Activated gamma-delta T cell treated with Interleukin-2 at 50 U/mL for 16 hours (primary cell): ENCODE data around the gene ARHGEF28.

Experiments used
- DNase-seq: peaks from one replicate; pipeline ENCODE4 v3.0.0-alpha.2; 2020

Gene ARHGEF28

DNA sequence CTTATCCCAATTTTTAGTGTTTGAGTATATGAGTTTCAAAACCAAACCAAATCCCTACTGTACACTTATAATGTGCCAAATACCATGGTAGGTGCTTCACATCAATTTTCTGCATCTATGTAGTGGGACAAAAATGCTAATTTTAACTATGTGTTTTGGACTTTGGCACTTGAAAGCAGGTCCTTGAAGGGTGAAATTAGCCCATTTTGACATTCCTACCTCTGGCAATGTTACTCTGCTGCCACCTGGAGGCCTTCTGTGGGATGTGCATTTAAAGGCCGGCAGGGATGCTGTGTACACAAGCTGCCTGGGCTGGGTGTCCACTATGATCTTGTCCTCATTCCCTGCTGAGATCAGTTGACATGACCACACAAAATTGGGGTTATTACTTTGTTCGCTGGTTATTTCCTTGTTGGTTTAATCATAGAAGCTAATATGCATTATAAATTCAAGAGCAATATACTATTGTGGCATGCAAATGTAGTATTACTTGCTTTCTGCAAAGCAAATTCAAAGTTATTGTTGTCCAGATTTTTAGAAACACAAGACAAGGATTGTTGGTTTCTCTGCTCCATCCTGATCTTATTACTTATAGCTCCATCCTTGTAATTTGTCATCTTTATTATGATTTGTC lies 166.8 kb downstream of the ARHGEF28 start:
- peak; percentile 57 for DNase-seq

DNA sequence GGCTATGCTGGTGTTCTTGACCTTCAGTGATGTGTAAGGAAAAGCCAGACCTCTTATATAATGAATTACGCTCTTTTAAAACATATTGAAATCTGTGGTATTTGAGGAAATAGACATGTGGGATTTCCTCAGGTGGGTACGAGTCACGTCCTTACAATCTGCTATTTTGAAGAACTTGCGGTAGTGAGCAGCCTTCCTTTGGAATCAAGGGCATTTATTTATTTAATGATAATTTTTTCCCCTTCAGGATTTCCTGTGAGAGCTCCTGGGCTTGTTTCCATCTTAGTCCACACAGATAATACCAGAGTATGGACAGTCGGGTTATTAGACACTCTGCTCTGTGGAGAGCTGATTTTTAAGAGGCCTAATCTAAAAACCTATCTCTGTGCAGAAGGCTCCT lies 167.9 kb downstream of the ARHGEF28 start:
- DNase-seq = no peak

DNA sequence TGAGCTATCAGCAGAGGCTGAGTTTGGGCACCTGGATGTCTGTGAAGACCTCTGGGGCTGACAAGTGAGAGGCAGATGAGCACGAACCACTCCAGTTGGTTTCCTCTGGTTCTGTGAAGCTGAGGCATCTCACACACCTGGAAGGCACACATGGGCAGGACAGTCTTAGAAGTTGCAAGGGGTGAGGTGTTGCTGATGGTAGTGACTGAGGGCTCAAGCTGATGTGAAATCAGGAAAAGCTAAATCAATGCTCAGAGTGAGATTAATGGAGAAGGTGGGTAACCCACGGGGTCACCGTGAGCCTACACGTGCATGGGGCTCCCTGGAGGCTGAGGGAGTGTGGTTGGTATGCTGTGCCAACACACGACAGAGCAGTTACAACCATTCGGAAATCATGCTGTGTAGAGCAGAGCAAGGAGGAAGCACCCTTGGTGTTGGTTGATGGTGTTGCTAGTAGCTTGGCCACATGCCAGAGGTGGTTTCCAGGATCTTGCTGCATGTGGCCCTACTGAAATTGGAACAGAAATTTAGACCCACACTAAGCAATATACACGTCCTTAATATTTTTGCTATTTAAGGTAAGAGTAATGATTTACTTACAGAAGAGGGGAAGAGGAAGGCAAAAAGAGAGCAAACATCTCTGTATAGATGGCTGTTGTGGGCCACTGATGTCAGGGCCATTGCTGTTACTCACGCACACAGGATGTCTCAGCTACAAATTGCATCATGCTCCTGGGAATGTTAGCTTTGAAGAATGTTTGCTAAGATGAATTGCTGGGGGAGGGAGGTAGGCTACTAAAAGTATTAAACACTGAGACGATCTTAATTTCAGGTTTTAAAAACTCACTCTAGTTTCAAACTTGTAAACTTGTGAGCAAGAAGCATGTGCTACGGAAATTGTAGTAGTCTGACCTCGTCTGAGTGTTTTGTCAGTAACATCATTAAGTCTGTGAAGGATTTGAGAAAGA lies 170.5 kb downstream of the ARHGEF28 start:
- DNase-seq = no peak

DNA sequence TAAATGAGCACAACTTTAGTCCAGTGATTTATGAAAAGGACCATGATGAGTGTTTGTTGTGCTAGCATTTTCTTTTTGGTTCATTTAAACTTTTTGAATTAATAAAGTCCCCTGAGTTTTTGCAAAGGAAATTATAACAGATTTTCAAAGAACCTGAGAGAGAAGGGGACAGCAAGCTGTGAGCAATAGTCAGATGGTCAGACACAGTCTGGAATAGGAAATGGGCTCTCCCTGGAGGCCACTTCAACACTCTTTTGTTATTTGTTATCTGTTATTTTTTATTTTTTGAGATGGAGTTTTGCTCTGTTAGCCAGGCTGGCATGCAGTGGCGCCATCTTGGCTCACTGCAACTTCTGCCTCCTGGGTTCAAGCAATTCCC lies 171.1 kb downstream of the ARHGEF28 start:
- no peak for DNase-seq

DNA sequence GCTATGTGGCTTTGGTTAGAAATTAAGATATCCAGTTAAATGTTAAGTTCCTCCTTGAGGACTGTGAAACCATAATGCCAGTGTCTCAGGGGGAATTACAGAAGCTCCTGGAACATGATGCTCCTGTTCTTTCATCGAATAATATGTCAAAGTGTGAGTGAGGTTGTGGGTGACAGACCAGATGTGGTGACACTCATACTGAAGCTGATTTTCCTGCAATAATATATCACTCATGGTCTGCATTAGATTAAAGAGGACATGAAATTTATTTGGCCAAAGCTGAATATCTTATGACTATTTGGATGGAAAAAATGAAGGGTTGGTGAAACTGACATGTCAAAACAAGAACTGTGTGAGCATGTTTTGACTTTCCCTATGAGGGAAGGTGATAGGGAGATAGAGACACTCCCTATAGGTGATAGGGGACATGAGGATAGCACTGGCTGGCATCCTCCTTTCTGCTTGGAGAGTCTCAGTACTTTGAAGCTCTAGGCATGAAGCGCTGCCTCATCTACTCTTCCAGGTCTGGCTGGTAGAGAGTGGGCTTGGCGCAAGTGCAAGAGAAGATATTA lies 173.5 kb downstream of the ARHGEF28 start:
- DNase-seq = no peak

DNA sequence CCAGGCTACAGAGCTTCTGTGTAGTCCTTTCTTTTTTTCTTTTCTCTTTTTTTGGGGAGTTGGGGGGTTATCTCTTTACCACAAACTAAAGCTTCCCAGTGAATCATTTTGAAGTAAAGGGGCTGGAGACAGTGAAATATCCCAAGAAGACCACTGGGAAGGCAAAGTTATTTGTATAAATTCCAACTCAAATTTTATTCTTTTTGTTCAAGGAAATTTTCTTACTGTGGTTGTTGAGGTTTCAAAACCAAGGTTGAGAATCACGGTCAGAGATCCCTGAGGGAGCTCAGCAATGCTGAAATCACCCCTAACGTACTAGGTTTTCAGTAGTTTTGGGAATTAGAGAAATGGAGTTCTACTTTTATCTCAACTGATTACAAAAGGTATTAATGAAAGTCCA lies 175.7 kb downstream of the ARHGEF28 start:
- no peak for DNase-seq

DNA sequence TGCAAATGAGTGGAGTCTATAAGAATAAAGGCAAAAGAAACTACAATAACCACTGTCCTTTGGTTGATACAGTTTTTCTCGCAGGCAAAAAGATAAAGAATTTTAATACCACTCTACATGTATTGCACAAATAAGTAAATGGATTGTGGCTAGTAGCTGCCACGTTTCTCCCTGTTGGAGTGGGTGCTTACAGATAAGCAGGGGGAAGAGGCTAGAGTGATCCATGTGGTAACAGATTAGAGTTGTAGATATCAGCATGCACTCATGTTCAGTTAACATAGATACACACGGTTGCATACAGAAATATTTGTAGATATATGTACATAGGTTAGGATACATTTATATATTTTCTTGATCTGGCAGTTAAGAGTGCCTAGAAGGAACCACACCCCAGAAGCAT lies 179.5 kb downstream of the ARHGEF28 start:
- DNase-seq = no peak

DNA sequence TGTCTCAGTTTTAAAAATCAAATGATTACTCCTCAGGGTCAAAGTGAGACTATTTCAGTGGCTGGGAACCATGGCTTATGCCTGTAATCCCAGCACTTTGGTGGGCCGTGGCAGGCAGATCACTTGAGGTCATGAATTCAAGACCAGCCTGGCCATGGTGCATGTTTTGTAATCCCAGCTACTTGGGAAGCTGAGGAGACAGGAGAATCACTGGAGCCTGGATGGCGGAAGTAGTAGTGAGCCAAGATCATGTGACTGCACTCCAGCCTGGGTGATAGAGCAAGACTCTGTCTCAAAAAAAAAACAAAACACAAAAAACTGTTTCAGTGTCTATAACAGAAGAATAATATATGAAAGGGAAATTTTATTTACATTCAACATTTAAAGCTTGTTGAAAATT lies 182.9 kb downstream of the ARHGEF28 start:
- DNase-seq = no peak

DNA sequence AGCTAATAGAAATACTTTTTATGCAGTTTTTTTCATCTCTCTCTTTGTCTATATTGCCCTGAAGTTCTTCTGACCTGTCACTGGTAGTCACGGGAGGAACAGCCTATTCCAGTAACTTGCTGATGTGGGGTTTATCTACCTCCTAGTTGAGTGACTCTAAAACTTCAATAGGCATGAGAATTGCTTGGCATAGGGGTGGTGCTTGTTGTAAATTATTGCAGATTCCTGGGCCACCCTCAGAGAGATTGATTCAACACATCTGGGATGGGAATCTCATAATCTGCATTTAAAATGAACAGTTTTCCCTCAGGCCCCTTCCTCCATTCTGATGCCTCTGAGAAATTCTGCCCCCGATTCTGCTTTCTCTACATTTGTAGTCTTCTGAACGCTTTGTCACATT lies 184.4 kb downstream of the ARHGEF28 start:
- DNase-seq = no peak

DNA sequence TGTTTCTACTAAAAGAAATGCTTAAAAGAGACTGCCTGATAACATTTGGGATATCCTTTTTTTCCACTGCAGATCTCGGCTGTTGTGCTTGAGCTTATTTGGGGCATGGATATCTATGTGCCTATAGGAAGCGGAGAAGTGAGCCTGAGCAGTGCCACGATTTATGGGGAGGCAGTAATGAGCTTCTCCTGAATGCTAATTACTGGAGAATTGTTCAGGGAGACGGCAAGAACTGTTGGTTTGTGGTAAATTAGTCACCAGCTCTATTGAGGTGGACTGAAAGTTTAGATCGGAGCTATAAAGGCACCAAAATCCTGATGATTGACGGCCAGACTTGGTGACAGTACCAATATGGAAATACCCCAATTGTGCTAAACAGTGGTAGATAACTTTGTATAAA lies 186.5 kb downstream of the ARHGEF28 start:
- no peak for DNase-seq

DNA sequence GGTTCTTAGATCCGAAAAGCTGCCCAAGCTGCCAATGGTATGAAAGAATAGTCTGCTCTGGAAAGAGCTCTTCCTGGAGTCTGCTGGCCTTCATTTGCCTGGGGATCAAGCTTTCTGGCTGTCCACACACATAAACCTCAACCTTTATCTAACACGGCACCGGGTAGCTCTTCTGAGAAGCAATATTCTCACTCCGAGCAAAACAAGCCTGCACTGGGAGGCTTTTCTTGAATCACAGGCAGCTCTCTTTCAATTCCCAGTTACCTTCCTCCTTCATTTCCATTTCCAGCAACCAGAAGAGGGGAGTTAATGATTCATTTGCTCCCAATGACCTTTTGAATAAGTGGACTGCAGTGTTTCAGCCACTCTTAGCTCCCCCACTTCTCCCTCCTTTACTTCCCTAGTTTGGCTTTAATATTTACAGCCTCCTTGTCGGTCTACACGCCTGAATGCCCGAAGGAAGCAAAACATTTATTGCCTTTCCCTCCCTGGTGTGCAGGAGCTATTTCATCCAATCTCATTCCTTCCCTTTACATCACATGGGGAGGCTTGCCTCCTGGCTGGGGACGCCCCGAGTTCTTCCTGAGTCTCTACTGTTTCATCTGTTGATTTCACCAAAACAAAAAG lies 187.1 kb downstream of the ARHGEF28 start:
- DNase-seq = no peak

DNA sequence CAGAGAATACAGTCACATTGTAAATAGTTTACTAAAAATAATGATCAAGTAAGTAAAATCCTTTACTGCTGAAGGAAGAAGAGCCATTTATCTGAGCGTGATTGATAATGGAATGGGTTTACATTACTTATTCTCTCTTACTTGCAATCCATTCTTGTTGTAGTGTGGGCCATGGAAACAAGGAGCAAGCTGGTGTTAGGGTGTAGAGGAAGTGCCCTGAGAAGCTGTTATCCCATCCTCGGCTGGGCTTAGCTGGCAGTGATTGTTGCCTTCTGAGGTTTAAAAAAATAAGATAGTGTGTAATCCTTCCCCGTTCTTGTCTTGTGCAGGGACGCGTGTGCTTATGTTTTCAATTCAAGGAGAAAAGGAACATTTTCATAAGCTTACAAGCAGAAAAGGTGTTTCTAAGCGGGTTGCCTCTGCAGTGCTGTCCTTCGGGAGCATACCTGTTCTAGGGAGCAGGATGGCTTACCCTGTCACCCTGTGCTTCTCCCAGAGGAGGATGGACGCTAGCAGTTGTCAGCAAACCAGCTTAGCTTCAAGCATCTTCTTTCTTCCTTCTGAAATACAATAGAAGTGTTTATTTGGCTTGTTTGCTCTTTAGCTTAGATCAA lies 188.3 kb downstream of the ARHGEF28 start:
- no peak for DNase-seq

DNA sequence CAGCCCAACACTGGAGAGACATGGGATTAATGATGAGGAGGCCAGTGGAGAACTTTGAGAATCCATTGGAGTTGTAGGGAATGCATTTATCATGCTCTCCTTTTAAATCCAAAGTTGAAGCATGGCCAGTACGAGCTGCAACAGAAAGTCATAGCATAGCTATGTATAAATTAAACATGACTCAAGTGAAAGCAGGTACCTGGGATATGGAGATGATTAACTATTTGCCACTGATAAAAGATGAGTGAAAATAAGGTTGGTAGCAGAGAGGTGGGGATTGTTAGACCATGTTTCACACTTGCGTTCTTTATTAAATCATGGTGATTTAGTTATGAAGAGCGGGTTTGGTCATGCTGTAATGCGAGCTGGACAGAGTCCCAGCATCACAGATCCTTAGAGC lies 189.6 kb downstream of the ARHGEF28 start:
- DNase-seq = no peak

DNA sequence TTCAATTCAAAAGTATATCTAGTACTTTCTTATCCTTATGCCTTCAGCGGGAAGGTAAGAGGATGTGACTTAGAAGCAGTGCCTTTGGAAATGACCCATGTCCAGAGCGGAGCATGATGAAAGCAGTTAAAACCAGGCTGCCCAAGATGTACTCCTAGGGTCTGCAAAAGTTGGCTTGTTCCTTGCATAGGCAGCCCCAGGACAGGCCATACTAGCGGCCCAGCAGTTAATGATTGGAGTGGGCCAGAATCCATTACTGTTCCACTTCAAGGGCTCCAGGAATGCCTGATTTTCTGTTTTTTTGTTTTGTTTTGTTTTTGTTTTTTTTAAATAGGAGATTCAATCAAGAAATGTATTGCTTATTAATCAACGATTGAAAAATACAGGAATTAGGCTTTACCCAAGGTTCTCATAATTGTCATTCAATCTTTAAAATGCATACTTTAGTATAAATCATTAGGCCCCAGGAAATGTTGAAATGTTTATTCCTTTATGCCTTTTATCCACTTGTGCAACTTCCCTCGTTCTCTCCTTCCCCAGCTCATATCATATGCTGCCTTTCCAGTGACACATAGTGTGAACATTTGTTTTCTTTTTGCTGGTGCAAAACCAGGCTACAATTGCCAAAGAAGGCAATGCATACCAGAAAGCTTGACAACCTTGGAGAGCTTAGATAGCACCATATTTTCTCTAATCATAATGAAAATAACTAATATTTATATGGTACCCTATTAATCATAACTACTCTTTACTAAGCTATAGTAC lies 190.8 kb downstream of the ARHGEF28 start:
- DNase-seq = no peak

DNA sequence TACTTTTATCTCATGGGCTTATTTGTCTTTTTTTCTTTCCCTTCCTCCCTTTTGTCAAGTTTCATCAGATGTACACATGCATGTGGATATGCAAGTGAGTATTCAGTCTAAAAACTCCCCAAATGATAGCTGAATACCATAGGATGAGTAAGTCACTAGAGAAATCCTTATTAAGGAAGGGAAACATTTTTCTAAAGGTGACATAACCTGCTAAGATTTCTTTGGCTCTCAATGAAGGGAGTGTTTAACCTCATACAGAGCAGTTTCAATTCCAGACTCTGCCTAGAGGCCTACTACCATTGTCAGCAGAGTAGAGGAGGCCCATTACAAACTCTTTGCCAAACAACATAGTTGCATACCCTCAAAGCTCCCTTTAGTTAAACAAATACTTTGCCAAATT lies 192.4 kb downstream of the ARHGEF28 start:
- DNase-seq = no peak

DNA sequence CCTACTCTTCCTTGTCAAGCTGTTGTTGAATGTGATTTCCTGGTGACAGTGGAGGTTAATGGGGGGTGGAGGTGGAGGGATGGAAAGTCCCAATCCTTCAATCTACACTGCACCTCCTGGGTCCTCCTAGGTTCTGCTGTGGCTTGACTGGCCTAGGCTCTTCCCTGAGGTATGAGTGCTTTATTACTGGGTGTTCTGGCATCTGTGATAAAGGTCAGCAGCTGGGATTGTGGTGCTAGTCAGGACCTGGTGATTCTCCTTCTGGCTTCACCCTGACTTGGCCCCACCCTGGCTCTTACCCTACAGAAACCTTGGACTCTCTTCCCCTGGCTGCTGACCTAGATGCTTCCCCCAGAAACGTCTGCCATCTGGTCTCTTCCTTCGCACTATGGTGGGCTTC lies 194.3 kb downstream of the ARHGEF28 start:
- DNase-seq = no peak

DNA sequence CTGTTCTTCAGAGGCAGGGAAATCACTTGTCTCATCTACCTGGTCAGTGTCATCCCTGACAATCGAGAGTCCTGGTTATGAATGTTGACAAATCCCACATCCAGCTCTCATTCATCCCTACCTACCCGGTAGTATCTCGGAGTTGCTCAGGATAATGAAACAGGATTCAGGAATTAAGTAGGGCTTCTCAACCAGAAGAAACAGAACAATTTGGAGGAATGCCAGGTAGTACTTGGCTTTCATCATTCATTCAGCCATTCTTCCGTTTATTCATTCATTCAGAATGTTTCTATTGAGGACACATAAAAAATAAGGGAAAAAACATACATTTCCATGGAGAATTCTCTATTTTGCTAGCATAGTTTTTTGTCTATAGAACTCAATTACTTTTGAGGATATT lies 195.0 kb downstream of the ARHGEF28 start:
- DNase-seq = no peak

DNA sequence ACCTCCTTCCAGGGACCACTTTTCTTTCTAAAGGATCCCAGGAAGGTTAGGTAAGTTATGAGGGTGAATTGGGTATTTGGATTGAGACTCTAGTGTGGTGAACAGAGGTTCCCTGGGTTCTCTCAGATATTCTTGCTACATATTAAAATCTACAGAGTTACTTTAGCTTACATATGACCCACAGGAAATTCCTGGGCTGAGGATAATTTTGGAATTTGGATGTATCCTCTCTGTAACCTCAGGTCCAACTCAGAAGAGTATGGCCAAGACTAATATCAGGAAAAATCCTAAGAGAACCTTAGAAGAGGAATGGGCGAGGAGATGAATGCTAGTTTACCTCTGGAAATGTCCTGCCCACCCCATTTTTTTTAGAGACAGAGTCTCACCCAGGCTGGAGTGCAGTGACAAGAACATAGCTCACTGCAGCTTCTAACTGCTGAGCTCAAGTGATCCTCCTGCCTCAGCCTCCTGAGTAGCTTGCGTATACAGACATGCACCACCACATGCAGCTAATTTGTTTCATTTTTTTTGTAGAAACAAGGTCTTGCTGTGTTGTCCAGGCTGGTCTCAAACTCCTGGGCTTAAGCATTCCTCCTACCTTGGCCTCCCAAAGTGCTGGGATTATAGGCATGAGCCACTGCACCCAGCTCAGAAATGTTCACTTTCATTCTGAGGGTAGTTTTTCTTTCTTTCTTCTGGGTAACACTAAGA lies 196.4 kb downstream of the ARHGEF28 start:
- DNase-seq = no peak

DNA sequence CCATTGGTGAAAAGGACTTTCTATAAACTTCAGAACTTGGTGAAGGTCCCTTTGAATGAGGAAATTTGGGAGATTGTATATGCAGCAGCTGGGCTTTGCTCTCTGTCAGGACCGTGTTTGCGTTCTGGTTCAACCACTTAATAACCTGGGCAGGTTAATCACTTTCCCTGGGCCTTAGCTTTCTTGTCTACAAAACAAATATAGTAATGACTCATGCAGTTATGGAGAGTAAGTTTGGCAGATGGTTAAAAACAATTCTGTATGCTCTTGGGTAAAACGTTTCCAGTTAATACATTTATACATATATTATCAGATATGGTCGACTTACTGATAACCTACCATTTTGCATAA lies 197.0 kb downstream of the ARHGEF28 start:
- no peak for DNase-seq

DNA sequence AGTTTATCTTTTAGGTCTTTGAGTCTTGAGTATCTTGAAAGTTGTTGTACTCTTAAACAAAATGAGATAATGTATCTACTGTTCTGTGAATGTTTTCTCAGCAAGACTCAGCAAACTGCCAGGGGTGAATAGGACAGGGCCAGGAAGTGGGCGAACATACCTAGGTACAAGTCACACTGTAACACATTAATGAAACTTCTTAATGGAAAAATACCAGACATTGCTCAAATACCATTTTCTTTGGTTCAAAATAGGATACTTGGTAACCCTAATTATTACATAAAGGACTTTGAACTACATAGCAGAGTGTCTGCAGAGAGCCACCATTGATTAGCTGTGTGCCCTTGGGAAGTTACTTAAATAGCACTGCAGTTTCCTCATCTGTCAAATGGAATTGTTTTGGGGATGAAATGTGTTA lies 197.5 kb downstream of the ARHGEF28 start:
- no peak for DNase-seq

DNA sequence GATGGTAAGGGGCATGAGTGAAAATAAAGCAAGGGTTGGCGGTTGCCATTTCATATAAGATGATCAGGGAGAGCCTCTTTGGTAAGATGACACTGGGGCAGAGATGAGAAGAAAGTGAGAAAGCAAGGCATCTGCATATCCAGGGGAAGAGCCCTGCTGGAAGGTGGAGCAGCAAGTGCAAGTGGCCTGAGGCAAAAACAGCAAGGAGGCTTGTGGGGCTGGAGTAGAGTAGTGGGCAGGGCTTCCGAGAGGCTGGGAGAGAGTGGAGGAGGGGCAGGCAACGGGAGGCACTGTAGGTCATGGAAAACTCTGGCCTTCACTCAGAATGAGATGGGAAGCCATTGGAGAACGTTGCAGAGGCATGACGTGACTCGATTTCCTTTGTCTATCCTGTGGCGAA lies 199.2 kb downstream of the ARHGEF28 start:
- DNase-seq = no peak

DNA sequence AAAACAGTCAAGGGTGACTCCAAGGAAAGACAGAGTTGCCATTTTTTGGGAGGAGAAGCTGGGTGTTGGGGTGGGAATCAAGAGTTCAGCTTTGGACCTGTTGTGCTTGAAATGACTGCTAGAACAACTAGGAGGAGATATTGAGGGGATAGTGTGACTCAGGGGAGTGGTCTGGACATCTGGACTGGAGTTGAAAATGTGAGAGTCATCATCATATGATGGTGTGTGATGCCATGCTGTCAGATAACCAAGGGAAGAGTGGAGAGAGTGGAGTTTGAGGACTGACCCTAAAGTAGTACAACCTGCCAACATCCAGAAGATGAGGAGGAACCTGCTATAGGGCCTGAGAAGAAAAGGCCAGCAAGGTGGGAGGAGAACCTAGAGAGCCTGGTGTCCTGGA lies 199.7 kb downstream of the ARHGEF28 start:
- DNase-seq = no peak
